SU-DHL-6 (cell line): ENCODE measurements around the gene GNPTAB.

Experiments used
- H2AFZ ChIP-seq: fragments of 200-600 bp; sonication (generic); 2 replicates; pipeline ENCODE4 v1.6.1; 2014; ENCODE audit warnings: low read depth, mild to moderate bottlenecking, moderate library complexity, mixed read lengths, antibody characterized with exemption, low read length; ENCODE audit not compliant: severe bottlenecking
- H3F3A ChIP-seq: fragments of 200-600 bp; shearing (Covaris generic); 2 replicates; pipeline ENCODE4 v1.6.0; 2016; ENCODE audit warnings: antibody characterized with exemption, mild to moderate bottlenecking; ENCODE audit not compliant: insufficient read depth
- H3K27ac ChIP-seq: fragments of 200-600 bp; sonication (generic); 2 replicates; pipeline ENCODE4 v1.5.1; 2016; ENCODE audit warnings: low read depth, mild to moderate bottlenecking, low read length, moderate library complexity, mixed read lengths
- H3K27me3 ChIP-seq: fragments of 200-600 bp; sonication (generic), shearing (Covaris generic); 2 replicates; pipeline ENCODE4 v1.6.0; 2014; ENCODE audit warnings: mild to moderate bottlenecking, low read length
- H3K36me3 ChIP-seq: fragments of 200-600 bp; sonication (generic); 2 replicates; pipeline ENCODE4 v1.6.1; 2014; ENCODE audit warnings: mild to moderate bottlenecking, low read length, mixed read lengths
- H3K4me2 ChIP-seq: fragments of 300-600, 200-600 bp; shearing (Covaris generic), sonication (generic); 2 replicates; pipeline ENCODE4 v1.6.0; 2014; ENCODE audit warnings: low read length, low read depth, mild to moderate bottlenecking; ENCODE audit not compliant: poor library complexity, severe bottlenecking
- H3K4me3 ChIP-seq: fragments of 200-600 bp; sonication (generic); 2 replicates; pipeline ENCODE4 v1.5.1; 2014; ENCODE audit warnings: antibody characterized with exemption, low read length, mild to moderate bottlenecking, mixed read lengths; ENCODE audit not compliant: insufficient read depth, poor library complexity, severe bottlenecking
- H3K79me2 ChIP-seq: fragments of 200-600 bp; sonication (generic); 2 replicates; pipeline ENCODE4 v1.6.1; 2014; ENCODE audit warnings: mild to moderate bottlenecking, low read length, moderate library complexity; ENCODE audit not compliant: insufficient read depth
- H3K9ac ChIP-seq: fragments of 200-600 bp; sonication (generic); 2 replicates; pipeline ENCODE4 v1.7.0; 2014; ENCODE audit warnings: mild to moderate bottlenecking, low read length
- H3K9me2 ChIP-seq: fragments of 200-600 bp; sonication (generic); replicated peaks from 2 replicates; pipeline ENCODE4 v1.6.1; 2014; ENCODE audit warnings: low read length; ENCODE audit not compliant: insufficient read depth
- H3K9me3 ChIP-seq: fragments of 200-600 bp; sonication (generic); 2 replicates; pipeline ENCODE4 v1.6.1; 2014; ENCODE audit warnings: low read length, mixed read lengths; ENCODE audit not compliant: insufficient read depth
- H4K20me1 ChIP-seq: fragments of 200-600 bp; sonication (generic); 2 replicates; pipeline ENCODE4 v1.6.1; 2014; ENCODE audit warnings: low read depth, mild to moderate bottlenecking, antibody characterized with exemption, low read length, moderate library complexity, mixed read lengths
- EZH2phosphoT487 ChIP-seq: fragments of 200-600 bp; sonication (generic), shearing (Covaris generic); conservative IDR thresholded peaks from 2 replicates; pipeline ENCODE4 v1.6.1; 2018; ENCODE audit warnings: mild to moderate bottlenecking, antibody characterized with exemption, low read length, moderate library complexity, mixed read lengths
- TF ChIP-seq, protein P1 (sequence below): fragments of 200-600 bp; sonication (generic); IDR thresholded peaks from one replicate; pipeline ENCODE4 v1.5.1; 2017; ENCODE audit warnings: antibody characterized with exemption, mild to moderate bottlenecking, low read length, moderate library complexity; ENCODE audit not compliant: insufficient read depth, poor library complexity, severe bottlenecking

Gene GNPTAB

DNA sequence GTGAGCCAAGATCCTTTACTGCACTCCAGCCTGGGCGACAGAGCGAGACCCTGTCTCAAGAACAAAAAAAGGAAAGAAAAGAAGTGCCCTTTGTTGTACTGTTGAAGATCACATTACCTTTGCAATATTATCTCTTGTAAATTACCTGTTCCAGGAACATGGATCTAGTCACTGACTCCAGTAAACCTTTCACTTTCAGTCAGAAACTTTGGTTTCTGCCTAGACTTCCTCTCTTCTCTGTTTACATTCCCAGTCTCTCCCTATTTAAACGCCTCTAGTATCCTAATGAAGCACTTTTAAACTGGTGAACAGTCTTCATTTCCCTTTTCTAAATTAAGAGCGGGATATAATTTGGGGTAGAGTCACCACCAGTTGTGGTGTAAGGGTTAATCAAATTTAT, 120.5 kb downstream of the GNPTAB start:
- Histone ChIP-seq H3K36me3 (no peaks in the 10 kb centered on the region), H3K79me2 (no peaks in the 10 kb centered on the region), H3K9me3 (no peaks in the 10 kb centered on the region), H2AFZ (no peak overlapping the region), H3K9ac (no peak overlapping the region), H3K27me3 (no peaks in the 10 kb centered on the region), H3K9me2 (no peaks in the 10 kb centered on the region), H3K27ac (no peak overlapping the region), H4K20me1 (no peaks in the 10 kb centered on the region), H3F3A (no peaks in the 10 kb centered on the region), H3K4me2 (no peak overlapping the region), H3K4me3 (no peak overlapping the region)
- TF ChIP-seq EZH2phosphoT487, result no peak
- TF ChIP-seq, protein P1, sequence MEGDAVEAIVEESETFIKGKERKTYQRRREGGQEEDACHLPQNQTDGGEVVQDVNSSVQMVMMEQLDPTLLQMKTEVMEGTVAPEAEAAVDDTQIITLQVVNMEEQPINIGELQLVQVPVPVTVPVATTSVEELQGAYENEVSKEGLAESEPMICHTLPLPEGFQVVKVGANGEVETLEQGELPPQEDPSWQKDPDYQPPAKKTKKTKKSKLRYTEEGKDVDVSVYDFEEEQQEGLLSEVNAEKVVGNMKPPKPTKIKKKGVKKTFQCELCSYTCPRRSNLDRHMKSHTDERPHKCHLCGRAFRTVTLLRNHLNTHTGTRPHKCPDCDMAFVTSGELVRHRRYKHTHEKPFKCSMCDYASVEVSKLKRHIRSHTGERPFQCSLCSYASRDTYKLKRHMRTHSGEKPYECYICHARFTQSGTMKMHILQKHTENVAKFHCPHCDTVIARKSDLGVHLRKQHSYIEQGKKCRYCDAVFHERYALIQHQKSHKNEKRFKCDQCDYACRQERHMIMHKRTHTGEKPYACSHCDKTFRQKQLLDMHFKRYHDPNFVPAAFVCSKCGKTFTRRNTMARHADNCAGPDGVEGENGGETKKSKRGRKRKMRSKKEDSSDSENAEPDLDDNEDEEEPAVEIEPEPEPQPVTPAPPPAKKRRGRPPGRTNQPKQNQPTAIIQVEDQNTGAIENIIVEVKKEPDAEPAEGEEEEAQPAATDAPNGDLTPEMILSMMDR, result no peak

DNA sequence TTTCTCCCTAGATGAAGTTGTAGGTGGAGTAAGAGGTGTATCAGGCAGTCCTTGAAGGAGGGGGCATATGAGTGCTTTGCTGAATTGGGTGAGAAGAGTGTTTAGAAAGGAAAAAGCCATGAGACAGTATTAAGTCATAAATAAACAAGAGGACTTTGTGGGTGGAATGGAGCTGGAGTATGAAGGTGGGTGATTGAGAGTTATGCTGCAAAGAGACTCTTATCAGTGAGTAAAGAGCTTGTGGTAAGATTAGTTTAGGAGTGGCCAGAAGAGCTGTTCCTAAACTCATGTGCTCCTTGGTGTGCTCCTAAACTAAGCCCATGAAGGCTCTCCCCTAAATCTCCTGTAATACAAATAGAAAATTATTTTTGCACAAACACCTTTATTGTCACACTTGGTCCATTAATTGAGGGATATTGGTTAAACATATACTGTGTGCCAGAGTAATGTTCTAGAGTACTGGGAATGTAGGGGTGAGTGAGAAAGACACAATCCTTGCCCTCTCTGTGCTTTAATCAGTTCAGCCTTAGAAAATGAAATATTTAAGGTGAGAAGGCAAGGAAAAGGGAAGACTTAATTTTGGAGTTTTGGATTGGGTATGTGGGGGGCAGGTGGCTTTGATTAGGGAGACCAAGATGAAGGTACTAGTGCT, 123.5 kb downstream of the GNPTAB start:
- Histone ChIP-seq H3K4me2 (no peak overlapping the region), H3K9ac (no peak overlapping the region), H2AFZ (no peak overlapping the region), H3K9me3 (no peaks in the 10 kb centered on the region), H3K36me3 (no peaks in the 10 kb centered on the region), H3K9me2 (no peaks in the 10 kb centered on the region), H3K27me3 (no peaks in the 10 kb centered on the region), H3K79me2 (no peaks in the 10 kb centered on the region), H3K27ac (no peak overlapping the region), H3K4me3 (no peak overlapping the region), H3F3A (no peaks in the 10 kb centered on the region), H4K20me1 (no peaks in the 10 kb centered on the region)
- TF ChIP-seq, protein P1, result no peak
- no peak for TF ChIP-seq EZH2phosphoT487

DNA sequence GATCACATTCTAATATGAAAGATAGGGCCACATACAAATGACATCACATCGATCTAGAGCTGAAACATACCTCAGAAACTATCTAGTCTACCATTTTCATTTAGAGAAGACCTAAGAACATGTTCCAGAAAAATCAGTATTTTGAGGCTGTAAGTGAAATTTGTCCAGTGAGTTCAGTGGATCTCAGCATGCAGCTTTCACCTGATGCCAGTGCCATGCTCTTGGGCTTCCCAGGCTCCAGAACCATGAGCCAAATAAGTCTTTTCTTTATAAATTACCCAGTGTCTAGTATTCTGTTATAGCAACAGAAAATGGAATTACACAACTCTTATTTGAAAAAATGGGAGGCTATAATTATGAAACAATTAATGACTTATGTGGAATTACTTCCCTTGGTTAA, 124.4 kb downstream of the GNPTAB start:
- Histone ChIP-seq H3K9me2 (no peaks in the 10 kb centered on the region), H3K9ac (no peak overlapping the region), H3K9me3 (no peaks in the 10 kb centered on the region), H3F3A (no peaks in the 10 kb centered on the region), H3K36me3 (no peaks in the 10 kb centered on the region), H3K79me2 (no peaks in the 10 kb centered on the region), H3K27me3 (no peaks in the 10 kb centered on the region), H3K4me2 (no peak overlapping the region), H3K27ac (no peak overlapping the region), H2AFZ (no peak overlapping the region), H4K20me1 (no peaks in the 10 kb centered on the region), H3K4me3 (no peak overlapping the region)
- TF ChIP-seq, protein P1, result no peak
- TF ChIP-seq EZH2phosphoT487, result no peak
